Measurements from ENCODE around the gene ENOX2.

ENOX2 gene

GRCh38 chrX:130861462-130861861 lies 41.5 kb downstream of the ENOX2 start:
- Histone ChIP-seq H3K4me1 (ENCODE audit: insufficient read depth, low read length, poor library complexity, severe bottlenecking) (no peaks in the 10 kb centered on the region), H3K4me2 (ENCODE audit: low read depth, low read length, poor library complexity, severe bottlenecking) (no peak overlapping the region), H3K27me3 (ENCODE audit: insufficient read depth, low read length, poor library complexity, severe bottlenecking) (no peaks in the 10 kb centered on the region), H2AFZ (ENCODE audit: low read length) (no peak overlapping the region), H3K36me3 (ENCODE audit: insufficient read depth, low read length) (no peaks in the 10 kb centered on the region), H3K9me2 (replicated peaks; ENCODE audit: low read depth, low read length) (no peaks in the 10 kb centered on the region), H4K20me1 (ENCODE audit: insufficient read depth, low read length, poor library complexity, severe bottlenecking) (no peaks in the 10 kb centered on the region), H3F3A (ENCODE audit: low read depth) (no peaks in the 10 kb centered on the region), H3K79me2 (ENCODE audit: insufficient read depth, low read length) (no peaks in the 10 kb centered on the region), H3K9ac (ENCODE audit: low read depth, low read length, poor library complexity, severe bottlenecking) (no peak overlapping the region), H3K4me3 (ENCODE audit: low read length, poor library complexity, severe bottlenecking) (no peak overlapping the region), H3K9me3 (ENCODE audit: insufficient read depth, low read depth, low read length) (no peaks in the 10 kb centered on the region)
- no peak for TF ChIP-seq CTCF (conservative IDR thresholded peaks at IDR 0.05; ENCODE audit: low read length)
- TF ChIP-seq EZH2phosphoT487 (IDR thresholded peaks at IDR 0.05; ENCODE audit: borderline replicate concordance), result no peak

GRCh38 chrX:130857207-130857606 lies 45.8 kb downstream of the ENOX2 start:
- TF ChIP-seq CTCF (conservative IDR thresholded peaks at IDR 0.05; ENCODE audit: low read length) (no peak), EZH2phosphoT487 (IDR thresholded peaks at IDR 0.05; ENCODE audit: borderline replicate concordance) (no peak)
- H3K9me2 ChIP-seq (replicated peaks; ENCODE audit: low read depth, low read length), result no peaks in the 10 kb centered on the region
- H4K20me1 ChIP-seq (ENCODE audit: insufficient read depth, low read length, poor library complexity, severe bottlenecking), result no peaks in the 10 kb centered on the region
- no peak overlapping the region for H3K9ac ChIP-seq (ENCODE audit: low read depth, low read length, poor library complexity, severe bottlenecking)
- no peak overlapping the region for H2AFZ ChIP-seq (ENCODE audit: low read length)
- no peaks in the 10 kb centered on the region for H3K27me3 ChIP-seq (ENCODE audit: insufficient read depth, low read length, poor library complexity, severe bottlenecking)
- H3K4me2 ChIP-seq (ENCODE audit: low read depth, low read length, poor library complexity, severe bottlenecking), result no peak overlapping the region
- no peaks in the 10 kb centered on the region for H3K36me3 ChIP-seq (ENCODE audit: insufficient read depth, low read length)
- no peaks in the 10 kb centered on the region for H3F3A ChIP-seq (ENCODE audit: low read depth)
- no peaks in the 10 kb centered on the region for H3K9me3 ChIP-seq (ENCODE audit: insufficient read depth, low read depth, low read length)
- no peaks in the 10 kb centered on the region for H3K79me2 ChIP-seq (ENCODE audit: insufficient read depth, low read length)
- H3K4me3 ChIP-seq (ENCODE audit: low read length, poor library complexity, severe bottlenecking), result no peak overlapping the region
- no peaks in the 10 kb centered on the region for H3K4me1 ChIP-seq (ENCODE audit: insufficient read depth, low read length, poor library complexity, severe bottlenecking)

- H3K9ac ChIP-seq (ENCODE audit: low read depth, low read length, poor library complexity, severe bottlenecking), result no peak overlapping the region
- H3F3A ChIP-seq (ENCODE audit: low read depth), result no peaks in the 10 kb centered on the region
- H3K9me2 ChIP-seq (replicated peaks; ENCODE audit: low read depth, low read length), result no peaks in the 10 kb centered on the region
- no peaks in the 10 kb centered on the region for H4K20me1 ChIP-seq (ENCODE audit: insufficient read depth, low read length, poor library complexity, severe bottlenecking)
- H2AFZ ChIP-seq (ENCODE audit: low read length), result no peak overlapping the region
- no peak overlapping the region for H3K4me3 ChIP-seq (ENCODE audit: low read length, poor library complexity, severe bottlenecking)
- no peaks in the 10 kb centered on the region for H3K36me3 ChIP-seq (ENCODE audit: insufficient read depth, low read length)
- H3K4me1 ChIP-seq (ENCODE audit: insufficient read depth, low read length, poor library complexity, severe bottlenecking), result peaks cover 13% of the 10 kb centered on the region
- H3K79me2 ChIP-seq (ENCODE audit: insufficient read depth, low read length), result no peaks in the 10 kb centered on the region
- H3K4me2 ChIP-seq (ENCODE audit: low read depth, low read length, poor library complexity, severe bottlenecking), result no peak overlapping the region
- no peaks in the 10 kb centered on the region for H3K27me3 ChIP-seq (ENCODE audit: insufficient read depth, low read length, poor library complexity, severe bottlenecking)
- no peaks in the 10 kb centered on the region for H3K9me3 ChIP-seq (ENCODE audit: insufficient read depth, low read depth, low read length)
- TF ChIP-seq CTCF (conservative IDR thresholded peaks at IDR 0.05; ENCODE audit: low read length), result no peak
- no peak for TF ChIP-seq EZH2phosphoT487 (IDR thresholded peaks at IDR 0.05; ENCODE audit: borderline replicate concordance)
Observed at GRCh38 chrX:130851569-130851968, 51.4 kb downstream of the ENOX2 start.
